GM21528 (cell line): ENCODE results near the gene MGMT.

Experiments
- ATAC-seq: cut with Tn5 transposase; IDR thresholded peaks from one replicate; pipeline ENCODE4 v1.9.1; 2021; ENCODE audit warnings: mild to moderate bottlenecking, moderate library complexity; ENCODE audit not compliant: unreplicated experiment, low FRiP score

Gene MGMT

DNA sequence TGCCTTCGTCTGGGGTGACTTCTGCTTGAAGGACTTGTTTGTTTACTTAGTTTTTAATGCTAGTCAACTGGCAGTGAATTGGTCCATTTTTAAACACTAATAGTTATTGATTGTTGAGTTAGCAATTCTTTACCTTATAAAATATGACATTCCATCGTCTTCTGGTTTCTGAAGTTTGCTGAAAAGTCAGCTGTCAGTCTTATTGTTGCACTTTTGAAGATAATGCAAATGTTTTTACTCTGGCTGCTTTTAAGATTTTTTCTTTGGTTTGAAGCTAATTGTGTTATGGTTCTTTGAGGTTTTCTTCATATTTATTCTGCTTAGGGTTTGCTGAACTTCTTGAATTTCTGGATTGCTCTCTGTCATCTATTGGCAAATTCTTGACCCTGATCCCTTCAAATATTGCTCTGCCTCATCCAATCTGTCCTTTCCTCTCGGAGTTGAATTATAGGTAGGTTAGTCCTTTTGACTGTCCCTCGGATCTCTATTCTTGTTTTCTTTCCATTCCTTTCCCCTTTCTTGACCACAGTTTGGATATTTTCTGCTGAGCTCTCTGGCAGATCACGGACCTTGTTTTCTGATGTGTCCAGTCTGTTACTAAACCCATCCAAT is 24.2 kb downstream of the MGMT start:
- ATAC-seq, result no peak

- no peak for ATAC-seq
These were observed 27.1 kb downstream of the MGMT start for GRCh38 chr10:129494176-129494575.

- ATAC-seq, result no peak
These were observed 27.7 kb downstream of the MGMT start for GRCh38 chr10:129494740-129495139.

GRCh38 chr10:129495256-129495655 is 28.2 kb downstream of the MGMT start:
- no peak for ATAC-seq

GRCh38 chr10:129495698-129496097 is 28.7 kb downstream of the MGMT start:
- no peak for ATAC-seq

- ATAC-seq, result no peak
These were observed 30.0 kb downstream of the MGMT start for GRCh38 chr10:129497013-129497412.

- no peak for ATAC-seq
These were observed 31.6 kb downstream of the MGMT start for GRCh38 chr10:129498680-129499079.

GRCh38 chr10:129500617-129501339 is 33.7 kb downstream of the MGMT start:
- ATAC-seq, result no peak

DNA sequence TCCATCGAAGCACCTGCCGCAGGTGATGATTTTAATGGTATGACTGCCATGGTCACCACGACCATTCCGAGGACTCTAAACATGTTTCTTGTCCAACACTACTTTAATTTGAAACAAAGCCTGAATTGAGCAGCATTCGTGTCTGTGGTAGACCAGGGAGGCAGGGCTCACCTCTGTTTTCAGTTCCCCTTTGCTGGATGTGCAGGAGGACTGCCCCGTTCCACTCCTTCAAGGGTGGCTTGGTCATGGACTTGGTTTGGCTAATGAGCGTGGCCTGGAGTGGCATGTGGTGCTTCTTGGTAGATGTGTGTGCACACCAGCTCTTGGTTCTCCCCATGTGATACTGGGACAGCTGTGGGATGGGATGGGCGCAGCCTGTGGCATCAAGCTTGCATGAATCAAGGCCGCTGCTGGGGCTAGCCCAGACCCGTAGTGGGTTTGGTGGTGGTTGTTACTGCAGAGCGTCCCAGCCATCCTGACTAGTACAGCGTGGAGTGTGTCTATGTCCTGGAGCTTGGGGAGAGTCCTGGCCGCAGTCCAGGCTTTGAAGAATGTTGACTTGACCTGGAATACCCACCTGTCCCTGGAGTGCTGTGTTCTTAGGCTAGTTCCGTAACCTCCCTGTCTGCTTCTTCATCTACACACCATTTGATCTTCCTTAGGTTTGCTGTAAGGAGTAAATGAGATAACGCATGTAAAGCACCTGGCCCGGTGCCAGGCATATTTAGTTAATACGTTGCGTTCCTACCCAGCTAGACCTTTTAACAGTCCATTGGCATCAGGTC is 34.8 kb downstream of the MGMT start:
- ATAC-seq, result peak; percentile 97

DNA sequence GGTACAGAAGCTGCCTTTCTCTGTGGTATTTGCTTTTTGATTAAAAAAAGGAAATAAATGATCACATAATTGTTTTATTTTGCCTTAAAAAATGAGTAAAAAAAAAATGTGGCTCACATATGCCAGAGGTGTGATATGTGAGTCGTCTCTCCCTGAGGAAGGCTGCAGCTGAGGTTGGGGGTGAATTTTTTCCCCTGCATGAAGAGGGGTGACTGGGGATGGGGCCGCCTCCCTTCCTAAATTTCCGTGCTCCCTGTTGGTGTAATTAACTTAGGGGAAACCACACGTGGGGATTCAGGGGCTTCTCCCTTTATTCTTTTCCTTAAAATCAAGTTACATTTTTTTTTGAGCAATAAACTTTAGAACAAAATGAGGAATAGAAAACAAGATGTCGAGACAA is 35.4 kb downstream of the MGMT start:
- ATAC-seq, result no peak

GRCh38 chr10:129505500-129506075 is 38.5 kb downstream of the MGMT start:
- no peak for ATAC-seq

DNA sequence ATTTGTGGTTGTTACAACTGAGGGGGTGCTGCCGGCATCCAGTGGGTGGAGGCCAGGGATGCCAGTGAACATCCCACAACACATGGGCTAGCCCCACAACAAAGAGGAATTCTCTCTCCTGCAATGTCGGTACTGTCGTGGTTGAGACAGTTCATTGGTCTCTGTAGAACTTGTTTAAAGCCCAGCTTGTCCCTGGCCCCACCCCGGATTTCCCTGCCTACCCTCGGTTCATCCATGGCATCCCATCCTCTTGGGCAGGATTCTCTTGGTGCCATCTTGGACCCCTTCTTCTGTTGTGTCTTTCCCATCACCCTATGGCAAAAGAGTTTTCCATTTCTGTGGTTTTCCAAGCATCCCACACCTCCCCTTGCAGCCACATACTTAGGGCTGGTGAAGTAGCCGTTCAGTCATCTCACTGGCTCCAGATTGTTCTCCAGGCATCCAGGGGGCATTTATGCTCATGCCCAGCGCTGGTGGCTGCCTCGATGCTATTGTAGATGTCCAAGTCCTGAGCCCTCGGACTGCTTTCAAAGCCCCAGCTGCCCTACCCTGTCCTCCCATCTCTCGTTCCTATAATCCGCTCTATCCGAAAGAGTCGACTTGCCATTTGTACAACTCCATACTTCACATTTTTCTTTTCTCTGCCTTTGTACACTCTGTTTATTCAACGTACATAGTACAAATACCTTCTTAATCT is 39.2 kb downstream of the MGMT start:
- ATAC-seq, result no peak

DNA sequence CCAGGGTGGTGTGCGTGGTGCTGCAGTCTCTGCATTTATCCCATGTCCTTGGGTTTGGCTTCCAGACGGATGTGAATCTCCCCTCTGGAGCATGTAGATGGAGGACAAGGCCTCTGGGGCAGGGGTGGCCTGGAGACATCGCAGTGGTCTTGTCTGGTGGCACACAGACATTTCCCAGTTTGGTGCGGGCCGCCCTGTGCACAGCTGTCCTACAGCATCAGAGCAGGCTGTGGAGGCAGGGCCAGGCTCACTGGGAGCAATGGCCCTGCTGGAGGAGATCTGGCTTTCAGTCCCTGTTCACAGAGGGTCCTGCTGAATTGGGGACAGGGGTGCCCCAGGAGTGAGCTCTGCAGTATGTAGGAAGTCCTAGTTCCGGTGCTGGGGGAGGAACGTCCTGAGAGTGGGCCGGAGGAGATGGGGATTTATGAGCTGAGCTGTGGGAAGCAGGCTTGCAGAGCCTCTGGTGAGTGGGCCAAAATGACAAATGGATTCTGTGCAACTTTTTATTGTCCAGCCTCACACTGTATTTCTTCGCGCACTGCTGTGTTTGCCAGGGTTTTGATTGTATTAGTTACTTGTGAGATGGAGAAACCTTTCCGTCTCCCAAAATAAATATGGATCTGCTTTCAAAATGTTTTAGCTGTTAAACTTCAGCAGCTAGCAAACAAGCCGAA is 40.3 kb downstream of the MGMT start:
- no peak for ATAC-seq

- ATAC-seq, result no peak
These were observed 42.1 kb downstream of the MGMT start for GRCh38 chr10:129509155-129509554.

- no peak for ATAC-seq
These were observed 42.8 kb downstream of the MGMT start for GRCh38 chr10:129509835-129510234.

DNA sequence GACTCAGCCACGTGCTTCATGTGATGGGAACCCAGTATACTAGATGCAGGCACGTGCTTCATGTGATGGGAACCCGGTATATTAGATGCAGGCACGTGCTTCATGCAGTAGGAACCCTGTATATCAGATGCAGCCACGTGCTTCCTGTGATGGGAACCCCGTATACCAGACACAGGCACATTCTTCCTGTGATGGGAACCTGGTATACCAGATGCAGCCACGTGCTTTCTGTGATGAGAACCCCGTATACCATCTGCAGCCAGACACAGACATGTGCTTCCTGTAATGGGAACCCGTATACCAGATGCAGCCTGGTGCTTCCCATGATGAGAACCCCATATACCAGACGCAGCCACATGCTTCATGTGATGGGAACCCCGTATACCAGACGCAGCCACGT is 44.0 kb downstream of the MGMT start:
- no peak for ATAC-seq

- no peak for ATAC-seq
These were observed 44.7 kb downstream of the MGMT start for GRCh38 chr10:129511758-129512157.

DNA sequence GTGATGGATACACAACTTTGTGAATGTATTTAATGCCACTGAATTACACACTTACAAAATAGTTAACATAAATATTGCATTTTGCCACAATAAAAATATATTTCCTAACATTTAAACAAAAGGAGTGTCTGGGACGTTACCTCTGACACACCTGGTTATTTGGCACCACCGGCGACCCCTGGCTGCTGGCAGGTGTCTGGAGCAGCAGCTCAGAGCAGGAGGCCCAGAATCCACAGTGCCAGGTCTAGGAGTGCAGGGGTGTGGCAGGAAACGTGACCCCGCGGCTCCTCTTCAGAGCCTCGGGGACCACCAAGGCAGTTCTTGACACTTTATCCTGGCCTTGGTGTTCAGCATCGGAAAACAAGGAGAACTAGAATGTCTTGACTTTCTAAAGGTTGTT is 46.3 kb downstream of the MGMT start:
- no peak for ATAC-seq

GRCh38 chr10:129514568-129515451 is 47.8 kb downstream of the MGMT start:
- no peak for ATAC-seq
